ENCODE data around the gene TNRC6A.

Gene TNRC6A

DNA sequence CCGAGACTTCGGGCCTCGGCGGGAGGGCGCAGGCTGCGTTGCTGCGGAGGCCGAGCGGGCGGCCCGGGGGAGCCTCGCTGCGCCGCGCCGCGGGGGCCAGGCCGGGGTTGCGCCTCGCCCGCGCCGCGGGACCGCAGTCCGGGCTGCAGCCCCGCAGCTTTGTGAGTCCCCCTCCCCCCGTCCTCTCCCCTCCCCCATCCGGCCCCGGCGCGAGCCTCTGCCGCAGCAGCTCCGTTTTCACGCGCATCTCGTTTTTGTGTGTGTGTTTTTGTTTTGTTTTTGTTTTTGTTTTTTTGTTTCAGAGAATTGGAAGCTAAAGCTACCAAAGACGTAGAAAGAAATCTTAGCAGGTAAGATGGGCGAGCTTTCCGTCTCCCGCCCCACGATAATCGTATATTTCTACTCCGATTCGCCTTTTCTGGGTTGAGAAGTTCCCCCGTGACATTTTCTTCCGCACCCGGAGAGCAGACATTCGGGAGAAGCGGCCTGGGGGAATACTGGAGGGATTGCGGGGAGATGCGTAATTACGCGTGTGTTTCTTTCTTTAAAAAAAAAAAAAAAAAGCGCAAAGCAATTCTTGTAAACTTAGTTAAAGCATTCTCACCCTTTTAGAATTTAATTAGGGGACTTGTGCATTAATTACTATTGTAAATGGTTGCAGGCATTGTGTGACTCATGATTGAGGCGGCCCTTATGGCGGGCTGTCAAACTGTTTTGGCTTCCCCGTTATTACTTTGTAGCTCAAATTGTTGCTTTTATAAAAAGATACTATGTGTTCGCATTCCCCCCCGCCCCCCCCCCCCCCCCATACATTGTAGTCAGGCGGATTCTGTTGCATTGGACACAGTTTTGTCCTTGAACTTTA, 732 bp downstream of the TNRC6A start:
- no peak for TF ChIP-seq CTCF (IDR thresholded peaks at IDR 0.05; ENCODE audit: low read depth, low read length, missing control alignments)
- peak; percentile 9 for DNase-seq
- H3K4me3 ChIP-seq (ENCODE audit: low read depth, low read length): peak overlapping the region; percentile 81
- H3K27ac ChIP-seq: peak overlapping the region; percentile 87
- in situ Hi-C loops (cut with HindIII; ENCODE audit: low pct_ligation_motif_present, low sequenced_read_pairs): no loop called here
- H3K27me3 ChIP-seq (replicated peaks): no peaks in the 10 kb centered on the region
- peaks cover 2% of the 10 kb centered on the region for H3K36me3 ChIP-seq (replicated peaks)

GRCh38 chr16:24730914-24731313, 1.5 kb downstream of the TNRC6A start:
- Histone ChIP-seq H3K36me3 (replicated peaks) (peaks cover 2% of the 10 kb centered on the region), H3K27ac (no peak overlapping the region), H3K4me3 (ENCODE audit: low read depth, low read length) (peak overlapping the region; percentile 81), H3K27me3 (replicated peaks) (no peaks in the 10 kb centered on the region)
- in situ Hi-C loops (cut with HindIII; ENCODE audit: low pct_ligation_motif_present, low sequenced_read_pairs): no loop called here
- no peak for DNase-seq
- TF ChIP-seq CTCF (IDR thresholded peaks at IDR 0.05; ENCODE audit: low read depth, low read length, missing control alignments): no peak

DNA sequence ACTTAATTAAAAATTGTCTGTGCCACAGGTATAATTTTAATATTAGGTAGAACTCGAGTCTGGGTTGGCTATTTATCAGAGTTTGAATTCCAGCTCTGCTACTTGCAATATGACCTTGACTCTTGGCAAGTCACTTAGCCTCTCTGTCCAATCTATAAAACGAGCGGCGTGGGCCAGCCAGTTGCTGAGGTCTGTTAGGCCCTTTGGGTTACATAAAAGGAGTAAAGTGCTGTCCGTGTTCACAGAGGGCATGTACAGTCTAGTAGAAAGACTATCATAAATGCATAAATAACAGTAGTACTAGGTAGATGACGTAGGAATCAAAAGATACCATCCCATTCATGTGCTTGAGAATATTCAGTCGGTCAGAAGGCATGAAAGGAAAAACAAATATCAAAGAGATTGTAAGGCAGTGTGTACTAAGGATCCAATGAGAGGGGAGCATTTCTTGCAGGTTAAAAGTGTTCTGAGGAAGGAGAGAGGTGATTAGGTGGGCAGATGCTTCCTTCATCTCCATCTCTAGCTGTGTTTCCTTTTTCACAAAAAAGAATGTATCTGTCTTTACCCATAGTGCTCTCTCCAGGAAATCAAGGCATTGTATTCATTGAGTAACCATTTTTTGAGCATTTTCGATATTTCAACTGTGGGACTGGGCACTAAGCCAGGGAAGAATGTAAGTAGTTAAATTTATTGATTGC, 2.4 kb downstream of the TNRC6A start:
- DNase-seq: no peak
- Histone ChIP-seq H3K4me3 (ENCODE audit: low read depth, low read length) (no peak overlapping the region), H3K27me3 (replicated peaks) (no peaks in the 10 kb centered on the region), H3K27ac (no peak overlapping the region), H3K36me3 (replicated peaks) (peaks cover 2% of the 10 kb centered on the region)
- no peak for TF ChIP-seq CTCF (IDR thresholded peaks at IDR 0.05; ENCODE audit: low read depth, low read length, missing control alignments)
- in situ Hi-C loops (cut with HindIII; ENCODE audit: low pct_ligation_motif_present, low sequenced_read_pairs): no loop called here

DNA sequence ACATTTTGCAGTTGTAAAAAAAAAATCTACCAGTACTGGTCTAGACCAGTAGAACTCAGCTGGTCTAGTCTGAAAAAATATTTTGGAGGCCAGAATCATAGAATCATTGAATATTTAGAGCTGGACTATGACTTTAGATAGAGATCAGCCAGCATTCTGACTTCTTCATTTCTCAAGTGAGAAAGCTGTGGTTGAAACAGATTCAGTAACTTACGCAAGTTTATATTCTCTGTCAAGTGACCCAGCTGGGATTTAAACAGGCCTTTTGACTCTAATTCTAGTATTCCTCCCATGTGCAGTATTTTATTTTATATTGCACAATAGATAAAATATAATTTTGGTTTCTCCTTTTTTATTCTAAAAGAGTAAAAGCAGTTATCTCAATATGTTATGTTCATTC, 4.9 kb downstream of the TNRC6A start:
- Histone ChIP-seq H3K27ac (no peak overlapping the region), H3K4me3 (ENCODE audit: low read depth, low read length) (no peak overlapping the region), H3K27me3 (replicated peaks) (no peaks in the 10 kb centered on the region), H3K36me3 (replicated peaks) (peaks cover 2% of the 10 kb centered on the region)
- DNase-seq: no peak
- TF ChIP-seq CTCF (IDR thresholded peaks at IDR 0.05; ENCODE audit: low read depth, low read length, missing control alignments): no peak
- in situ Hi-C loops (cut with HindIII; ENCODE audit: low pct_ligation_motif_present, low sequenced_read_pairs): no loop called here

DNA sequence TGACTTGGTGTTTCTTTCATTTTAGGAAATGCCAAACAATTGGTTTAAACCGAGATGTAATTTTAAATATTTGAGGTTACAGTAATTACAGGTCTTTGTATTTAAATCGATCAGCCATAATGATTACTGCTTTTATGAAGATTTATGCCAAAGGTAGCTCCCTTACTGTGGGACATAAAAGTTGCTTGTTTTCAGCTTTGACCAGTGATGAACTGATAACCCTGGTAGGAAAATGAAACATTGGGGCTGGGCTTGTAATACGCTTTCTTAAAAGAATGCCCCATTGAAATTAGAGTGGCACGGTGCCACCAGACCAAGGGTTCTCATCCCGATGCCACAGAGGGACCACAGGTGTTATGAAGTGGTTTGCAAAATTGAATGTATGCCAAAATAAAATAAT, 7.3 kb downstream of the TNRC6A start:
- Histone ChIP-seq H3K27ac (peak overlapping the region; percentile 29), H3K27me3 (replicated peaks) (no peaks in the 10 kb centered on the region), H3K4me3 (ENCODE audit: low read depth, low read length) (no peak overlapping the region), H3K36me3 (replicated peaks) (no peaks in the 10 kb centered on the region)
- in situ Hi-C loops (cut with HindIII; ENCODE audit: low pct_ligation_motif_present, low sequenced_read_pairs): no loop called here
- no peak for DNase-seq
- no peak for TF ChIP-seq CTCF (IDR thresholded peaks at IDR 0.05; ENCODE audit: low read depth, low read length, missing control alignments)

Data from brain microvascular endothelial cell (primary cell).